B cell (primary cell): ENCODE data around the gene TRIM15.

Source experiments
- CTCF ChIP-seq: fragments of 200-600 bp; IDR thresholded peaks from one replicate; pipeline ENCODE4 v1.8.0; 2022; ENCODE audit warnings: antibody characterized with exemption, mild to moderate bottlenecking
- EZH2 ChIP-seq: IDR thresholded peaks from 2 replicates; pipeline ENCODE4 v1.6.1; 2012; ENCODE audit warnings: borderline replicate concordance, low read depth, mild to moderate bottlenecking, moderate library complexity, low read length; ENCODE audit not compliant: insufficient read depth, poor library complexity, severe bottlenecking

- no peak for TF ChIP-seq CTCF
- no peak for TF ChIP-seq EZH2
These were observed 28.7 kb downstream of the TRIM15 start for GRCh38 chr6:30192076-30192475.
